Breast epithelium (tissue), 3 donors: ENCODE data around the gene RNASEH1.

Experiments
- POLR2A ChIP-seq: fragments of 450-650 bp; IDR thresholded peaks from one replicate; pipeline ENCODE4 v1.6.1; 2016; ENCODE audit warnings: antibody characterized with exemption, mild to moderate bottlenecking, moderate library complexity
- TF ChIP-seq, protein P1 (sequence below), 3 donors: fragments of 450-650 bp; IDR thresholded peaks; one replicate each; pipeline ENCODE4 v1.5.1; 2016 to 2017; ENCODE audit warnings: antibody characterized with exemption in 3 of 3, mild to moderate bottlenecking in 3 of 3, moderate library complexity in 3 of 3

DNA sequence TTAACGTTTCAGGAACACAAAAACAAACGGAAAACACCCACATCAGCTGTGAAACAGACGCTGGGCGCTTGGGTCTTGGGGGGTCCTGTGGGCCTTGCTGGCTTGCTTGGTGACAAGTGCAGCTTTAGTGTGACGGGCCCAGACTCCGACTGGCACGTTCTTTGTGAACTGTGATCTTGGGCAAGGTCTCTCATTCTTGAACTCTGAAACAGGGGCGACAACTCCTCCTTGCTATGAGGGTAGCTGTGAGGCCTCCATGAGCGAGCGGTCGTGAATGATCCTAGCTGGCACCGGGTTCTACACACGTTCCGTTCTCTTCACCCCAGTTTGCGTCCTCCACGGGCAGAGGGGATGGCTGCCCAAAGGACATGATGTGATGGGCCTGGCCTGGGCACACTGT is 28.1 kb upstream of the RNASEH1 start:
- no peak for TF ChIP-seq POLR2A
- TF ChIP-seq, protein P1, sequence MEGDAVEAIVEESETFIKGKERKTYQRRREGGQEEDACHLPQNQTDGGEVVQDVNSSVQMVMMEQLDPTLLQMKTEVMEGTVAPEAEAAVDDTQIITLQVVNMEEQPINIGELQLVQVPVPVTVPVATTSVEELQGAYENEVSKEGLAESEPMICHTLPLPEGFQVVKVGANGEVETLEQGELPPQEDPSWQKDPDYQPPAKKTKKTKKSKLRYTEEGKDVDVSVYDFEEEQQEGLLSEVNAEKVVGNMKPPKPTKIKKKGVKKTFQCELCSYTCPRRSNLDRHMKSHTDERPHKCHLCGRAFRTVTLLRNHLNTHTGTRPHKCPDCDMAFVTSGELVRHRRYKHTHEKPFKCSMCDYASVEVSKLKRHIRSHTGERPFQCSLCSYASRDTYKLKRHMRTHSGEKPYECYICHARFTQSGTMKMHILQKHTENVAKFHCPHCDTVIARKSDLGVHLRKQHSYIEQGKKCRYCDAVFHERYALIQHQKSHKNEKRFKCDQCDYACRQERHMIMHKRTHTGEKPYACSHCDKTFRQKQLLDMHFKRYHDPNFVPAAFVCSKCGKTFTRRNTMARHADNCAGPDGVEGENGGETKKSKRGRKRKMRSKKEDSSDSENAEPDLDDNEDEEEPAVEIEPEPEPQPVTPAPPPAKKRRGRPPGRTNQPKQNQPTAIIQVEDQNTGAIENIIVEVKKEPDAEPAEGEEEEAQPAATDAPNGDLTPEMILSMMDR (IDR thresholded peaks at IDR 0.05) = no peak
